Activated naive CD8-positive, alpha-beta T cell treated with anti-CD3 and anti-CD28 coated beads, Interleukin-2, amount 50 U/mL, for 16 hours (primary cell): ENCODE results near the gene PEAR1.
A peak's percentile ranks its signal among the peaks of the same experiment; 100 is the strongest.

Source experiments
- DNase-seq: peaks from one replicate; pipeline ENCODE4 v3.0.0-alpha.2; 2020; ENCODE audit warnings: low read depth, low spot score

Gene PEAR1

DNA sequence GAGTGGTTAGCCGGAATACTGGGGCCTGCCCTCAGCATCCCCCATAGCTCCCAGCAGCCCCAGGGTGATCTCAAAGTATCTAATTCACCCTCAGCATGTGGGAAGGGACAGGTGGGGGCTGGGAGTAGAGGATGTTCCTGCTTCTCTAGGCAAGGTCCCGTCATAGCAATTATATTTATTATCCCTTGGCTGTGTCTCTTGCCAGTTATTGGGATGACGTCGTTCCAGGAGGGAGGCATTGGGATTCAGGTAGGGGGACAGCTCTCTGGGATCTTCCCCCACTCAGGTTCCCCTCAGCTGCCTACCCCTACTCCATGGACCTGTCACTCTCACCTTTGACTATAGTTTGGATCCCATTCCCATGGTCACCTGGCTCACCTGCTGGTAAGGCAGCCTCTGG is 11.9 kb upstream of the PEAR1 start:
- no peak for DNase-seq

DNA sequence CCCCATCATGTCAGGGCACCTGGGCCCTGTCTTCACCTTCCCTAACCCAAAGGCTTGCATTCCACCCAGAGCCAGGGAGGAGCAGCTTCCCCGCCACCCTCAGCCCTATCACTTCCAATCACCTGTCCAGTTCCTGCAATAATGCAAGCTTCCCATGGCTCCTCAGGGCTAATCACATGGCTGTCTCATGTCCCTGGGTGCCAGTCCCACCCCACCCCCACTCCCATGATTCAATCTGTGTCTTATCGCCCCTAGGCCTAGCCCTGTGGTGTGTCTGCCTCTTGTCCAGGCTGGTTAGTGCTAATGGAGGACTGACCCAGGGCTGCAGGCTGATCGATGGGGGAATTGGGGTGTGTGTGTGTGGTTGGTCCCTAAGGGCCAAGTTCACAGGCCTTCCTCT is 11.0 kb upstream of the PEAR1 start:
- no peak for DNase-seq

DNA sequence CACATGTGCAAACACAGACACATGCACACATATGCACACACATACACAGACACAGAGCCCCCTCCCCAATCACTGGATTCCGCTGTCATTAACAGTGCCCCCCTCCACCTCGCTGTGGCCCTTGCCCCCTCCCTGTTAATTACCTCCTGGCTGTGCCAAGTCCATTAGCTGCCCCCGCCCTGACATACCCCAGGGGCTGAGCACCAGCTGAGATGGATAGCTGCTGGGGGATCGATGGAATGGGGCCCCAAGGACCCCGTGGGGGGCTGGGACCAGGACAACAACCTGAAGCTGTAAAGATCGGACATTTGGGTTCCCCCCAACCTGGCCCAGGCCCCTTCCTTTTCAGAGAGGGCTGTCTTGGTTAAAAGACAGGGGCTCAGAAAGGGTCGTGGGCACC is 9.6 kb upstream of the PEAR1 start:
- DNase-seq = no peak

DNA sequence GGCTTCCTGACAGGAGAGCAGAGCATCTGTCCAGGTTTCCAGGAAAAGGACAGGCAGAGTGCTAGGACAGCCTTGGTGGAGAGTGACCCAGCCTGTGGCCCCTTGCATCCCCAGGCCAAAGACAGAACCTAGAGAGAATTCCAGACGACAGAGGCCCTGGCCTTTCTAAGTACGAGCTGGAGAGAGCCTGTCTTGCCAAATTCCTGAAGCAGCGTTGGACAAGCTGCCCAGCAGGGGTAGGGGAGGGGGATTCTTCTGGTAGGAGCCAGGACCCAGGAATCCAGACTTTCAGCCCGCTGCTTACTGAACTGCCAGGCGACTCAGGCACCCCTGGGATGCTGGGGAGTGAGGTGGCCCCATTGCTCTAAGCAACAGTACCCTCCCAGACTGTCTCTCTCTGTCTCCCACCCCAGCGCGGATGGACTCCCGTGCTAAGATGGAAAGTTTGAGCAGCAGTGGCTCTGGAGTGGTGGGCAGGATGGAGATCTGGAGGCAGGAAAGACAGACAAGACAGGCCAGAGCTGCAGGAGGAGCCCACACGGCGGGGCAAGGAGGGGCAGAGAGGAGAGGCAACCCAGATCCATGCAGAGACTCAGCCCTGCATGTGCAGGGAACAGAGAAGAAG is 8.8 kb upstream of the PEAR1 start:
- no peak for DNase-seq

DNA sequence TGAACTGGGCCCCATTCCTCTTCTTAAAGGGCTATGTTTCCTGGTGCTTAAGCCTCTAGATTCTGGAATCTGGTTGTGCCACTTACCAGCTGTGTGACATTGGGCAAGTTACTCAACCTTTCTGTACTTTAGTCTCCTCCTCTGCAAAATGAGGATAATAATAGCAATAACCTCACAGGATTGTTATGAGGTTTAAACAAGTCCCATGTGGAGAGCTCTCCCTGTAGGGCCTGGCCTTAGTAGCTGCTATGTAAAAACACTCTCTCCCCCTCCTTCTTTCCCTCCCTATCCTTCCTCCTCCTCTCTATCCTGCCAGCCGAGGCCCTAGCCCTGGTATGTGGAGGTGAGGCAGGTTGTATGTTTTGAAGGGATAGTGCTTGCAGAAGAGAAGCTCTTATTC is 8.2 kb upstream of the PEAR1 start:
- DNase-seq = no peak

DNA sequence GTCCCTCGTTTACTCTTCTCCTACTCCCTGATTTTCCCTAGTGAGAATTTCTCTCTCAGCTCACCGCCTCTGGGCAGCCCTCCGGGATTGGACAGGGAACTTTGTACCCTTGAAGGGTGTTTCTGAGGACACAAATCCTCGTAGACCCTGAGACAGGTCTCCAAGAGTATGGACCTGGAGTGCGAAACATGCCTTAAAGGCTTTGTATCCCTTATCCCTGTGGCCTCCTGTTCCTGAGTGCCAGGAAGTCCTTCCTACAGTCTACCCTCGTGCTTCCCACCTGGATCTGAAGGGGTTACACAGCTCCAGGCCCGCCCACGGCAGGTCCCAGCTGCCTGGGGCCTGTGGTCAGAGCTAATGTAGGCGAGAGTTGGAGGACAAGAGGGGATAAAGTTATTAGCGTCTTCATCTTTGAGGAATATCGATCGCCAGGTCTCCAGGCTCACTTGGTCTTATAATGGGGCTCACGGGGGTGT is 7.6 kb upstream of the PEAR1 start:
- no peak for DNase-seq

DNA sequence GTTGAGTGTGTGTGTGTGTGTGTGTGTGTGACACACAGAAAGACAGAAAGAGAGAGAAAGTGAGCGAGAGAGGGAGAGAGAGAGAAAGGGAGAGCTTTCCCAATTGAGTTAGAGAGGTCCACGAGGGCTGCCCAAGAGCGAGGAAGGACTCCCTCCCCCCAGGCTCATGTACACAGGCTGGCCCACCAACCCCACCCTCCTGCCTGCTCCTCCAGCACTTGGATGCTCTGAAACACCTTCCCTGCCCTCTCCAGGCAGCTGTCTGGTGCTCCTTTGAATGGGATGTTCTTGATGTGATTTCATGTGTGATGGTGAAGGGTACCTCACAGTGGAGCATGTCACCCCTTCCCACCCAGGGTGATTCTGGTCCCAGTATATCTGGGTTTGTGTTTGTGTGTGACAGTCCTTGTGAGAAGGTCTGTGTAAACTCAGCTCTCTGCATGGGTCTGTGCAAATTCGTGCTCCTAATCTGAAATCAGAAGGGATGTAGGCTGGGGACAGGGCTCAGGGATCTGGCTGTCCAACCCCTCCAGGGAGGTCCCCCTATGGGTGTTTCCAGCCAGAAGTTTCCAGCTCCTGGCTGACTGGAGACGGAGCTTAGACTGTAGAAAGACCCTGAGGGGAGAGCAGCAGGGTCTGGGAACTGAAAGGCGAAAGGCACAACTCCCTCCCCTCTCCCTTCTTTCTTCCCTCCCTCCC is 6.8 kb upstream of the PEAR1 start:
- no peak for DNase-seq

DNA sequence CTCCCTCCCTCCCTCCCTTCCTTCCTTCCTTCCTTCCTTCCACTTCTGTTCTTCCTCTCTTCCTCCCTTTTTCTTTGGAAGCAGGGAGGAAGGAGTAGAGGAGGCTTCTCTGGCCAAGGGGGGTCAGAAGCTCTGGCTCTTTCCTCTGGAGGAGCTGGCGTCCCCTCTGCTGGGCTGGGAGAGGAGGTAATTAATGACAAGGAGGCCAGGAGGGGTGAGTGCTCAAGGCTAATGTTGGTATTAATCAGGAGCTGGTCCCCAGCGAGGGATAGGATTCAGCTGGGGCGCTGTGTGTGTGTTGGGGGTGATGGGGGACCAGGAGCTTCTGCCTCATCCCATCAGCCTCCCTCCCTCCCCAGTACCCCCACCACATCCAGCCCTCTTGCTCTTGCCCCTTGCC is 6.2 kb upstream of the PEAR1 start:
- DNase-seq = no peak

DNA sequence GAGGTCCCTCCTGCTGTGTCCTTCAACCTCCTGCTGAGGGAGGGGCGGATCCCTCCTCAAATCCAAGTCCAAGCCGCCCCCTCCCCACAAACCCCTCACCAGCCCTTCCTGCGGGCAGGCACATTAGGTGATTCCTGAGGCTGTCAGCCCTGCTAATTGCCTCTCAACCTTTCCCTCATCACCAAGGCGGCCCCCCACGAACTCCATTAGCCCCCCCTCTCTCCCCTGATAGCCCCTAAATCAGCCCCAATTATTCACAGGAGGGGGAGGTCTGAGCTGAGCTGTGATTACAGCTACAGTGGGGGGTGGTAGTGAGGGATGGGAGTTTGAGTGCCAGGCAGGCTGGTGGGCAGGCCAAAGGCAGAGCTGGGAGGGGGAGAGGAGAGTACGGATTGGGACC is 5.8 kb upstream of the PEAR1 start:
- no peak for DNase-seq

DNA sequence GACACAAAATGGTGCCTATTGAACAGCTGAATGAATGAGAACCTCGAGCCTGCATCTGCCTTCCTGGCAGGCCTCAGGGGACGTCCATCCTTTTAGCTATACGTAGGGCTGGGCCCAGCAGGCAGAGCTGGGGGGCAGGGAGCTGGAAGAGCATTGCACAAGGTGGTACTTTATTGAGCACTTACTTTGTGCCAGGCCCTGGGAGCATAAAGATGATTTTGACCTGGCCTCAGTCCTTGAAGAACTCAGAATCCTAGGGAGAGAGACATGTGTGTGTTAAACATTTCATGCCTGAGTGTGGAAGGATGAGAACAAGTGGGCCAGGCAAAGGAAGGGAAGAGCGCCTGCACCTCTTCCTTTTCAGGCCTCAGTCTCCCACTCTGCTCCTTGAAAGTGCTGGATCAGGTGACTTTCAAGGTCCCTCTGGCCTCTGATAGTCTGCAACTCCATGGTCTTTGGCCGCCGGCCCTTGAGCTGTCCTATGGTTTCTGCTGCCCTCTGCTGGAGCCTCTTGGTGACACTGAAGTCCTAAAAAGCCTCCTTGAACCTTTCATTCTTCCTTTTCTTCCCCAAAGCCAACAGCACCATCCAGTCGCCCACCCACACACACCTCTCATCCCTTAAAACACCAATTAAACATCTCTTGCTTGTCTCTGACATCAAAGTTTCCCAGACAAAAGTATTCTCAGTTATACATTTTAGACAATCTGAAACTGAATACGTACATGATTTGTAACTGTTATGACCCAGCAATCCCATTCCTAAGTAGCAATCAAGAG is 3.5 kb upstream of the PEAR1 start:
- DNase-seq = no peak

DNA sequence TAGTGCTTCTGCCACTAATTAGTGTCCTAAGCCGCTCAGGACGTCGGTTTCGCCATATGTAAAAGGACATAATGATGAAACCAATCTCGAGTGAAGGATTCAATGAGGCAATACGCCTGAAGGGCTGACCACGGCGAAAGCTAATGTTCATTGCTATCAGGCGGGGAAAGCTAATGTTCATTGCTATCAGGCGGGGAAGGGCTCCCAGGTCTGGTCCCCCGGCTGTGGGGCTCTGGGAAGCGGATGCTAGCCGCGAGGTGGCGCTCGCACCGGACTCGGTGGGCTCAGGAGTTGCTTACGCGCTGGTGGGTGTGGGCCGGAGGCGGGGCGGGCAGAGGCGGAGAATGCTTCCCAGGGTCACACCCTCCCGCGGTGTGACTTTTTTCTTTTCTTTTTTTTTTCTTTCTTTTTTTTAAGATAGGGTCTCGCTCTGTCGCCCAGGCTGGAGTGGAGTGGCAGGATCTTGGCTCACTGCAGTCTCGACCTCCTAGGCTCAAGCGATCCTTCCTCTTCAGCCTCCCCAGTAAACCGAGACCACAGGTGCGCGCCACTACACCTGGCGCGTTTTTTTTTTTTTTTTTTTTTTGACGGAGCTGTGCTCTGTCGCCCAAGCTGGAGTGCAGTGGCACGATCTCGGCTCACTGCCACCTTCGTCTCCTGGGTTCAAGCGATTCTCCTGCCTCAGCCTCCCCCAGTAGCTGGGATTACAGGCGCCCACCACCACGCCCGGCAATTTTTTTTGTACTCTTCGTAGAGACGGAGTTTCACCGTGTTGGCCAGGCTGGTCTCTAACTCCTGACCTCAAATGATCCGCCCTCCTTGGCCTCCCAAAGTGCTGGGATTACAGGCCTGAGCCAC is 1.1 kb upstream of the PEAR1 start:
- DNase-seq = peak; percentile 78

DNA sequence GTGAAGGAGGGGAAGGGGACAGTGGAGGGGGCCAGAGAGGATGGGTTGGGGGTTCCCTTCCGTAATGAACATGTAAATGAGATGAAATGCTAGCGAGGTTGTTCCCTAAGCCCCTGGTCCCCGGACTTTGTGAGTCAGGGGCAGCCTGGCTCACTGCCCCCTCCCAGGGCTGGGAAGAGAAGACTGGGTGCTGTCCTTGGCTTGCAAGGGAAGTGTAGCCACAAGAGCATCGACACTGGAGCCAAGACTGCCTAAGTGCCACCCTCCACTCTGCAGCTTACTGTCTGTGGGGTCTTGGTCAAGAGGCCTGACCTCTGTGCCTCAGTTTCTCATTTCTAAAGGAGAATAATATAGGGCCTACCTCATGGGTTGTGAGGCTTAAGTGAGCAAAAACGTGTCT is 483 bp downstream of the PEAR1 start:
- DNase-seq = no peak

DNA sequence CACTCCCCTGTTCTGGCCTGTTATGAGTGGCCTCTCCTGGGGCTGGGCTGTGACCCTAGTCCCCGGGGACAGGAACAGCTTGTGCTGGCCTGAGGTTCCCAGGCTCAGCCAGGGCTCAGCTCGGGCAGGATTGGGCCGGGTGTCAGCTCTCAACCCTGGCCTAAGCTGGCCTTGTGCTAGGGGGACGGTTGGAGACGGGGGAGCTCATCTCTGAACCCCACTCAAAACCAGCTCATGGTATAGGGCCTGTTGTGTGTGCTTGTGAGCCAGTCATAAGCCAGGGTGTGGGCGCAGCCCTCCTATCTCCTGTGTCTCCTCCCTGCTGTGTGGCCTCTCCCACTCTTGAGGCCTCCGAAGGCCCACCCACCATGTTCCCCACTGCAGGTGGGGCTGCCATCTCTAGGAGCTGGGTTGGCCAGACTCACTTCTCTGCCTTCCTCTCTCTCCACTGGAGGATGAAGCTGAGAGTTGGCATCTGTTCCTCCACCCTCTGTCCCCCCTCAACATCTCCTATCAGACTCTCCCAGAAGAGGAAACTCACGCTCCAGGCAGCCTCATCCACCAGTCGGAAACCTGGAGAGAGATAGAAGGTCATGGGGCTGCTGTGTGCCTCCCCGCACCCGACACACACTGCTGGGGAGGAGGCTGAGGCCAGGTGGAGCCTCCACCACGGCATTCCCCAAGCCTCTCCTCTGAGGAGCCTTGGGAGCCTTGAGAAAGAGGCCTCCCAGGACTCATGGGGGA is 1.4 kb downstream of the PEAR1 start:
- DNase-seq = no peak

DNA sequence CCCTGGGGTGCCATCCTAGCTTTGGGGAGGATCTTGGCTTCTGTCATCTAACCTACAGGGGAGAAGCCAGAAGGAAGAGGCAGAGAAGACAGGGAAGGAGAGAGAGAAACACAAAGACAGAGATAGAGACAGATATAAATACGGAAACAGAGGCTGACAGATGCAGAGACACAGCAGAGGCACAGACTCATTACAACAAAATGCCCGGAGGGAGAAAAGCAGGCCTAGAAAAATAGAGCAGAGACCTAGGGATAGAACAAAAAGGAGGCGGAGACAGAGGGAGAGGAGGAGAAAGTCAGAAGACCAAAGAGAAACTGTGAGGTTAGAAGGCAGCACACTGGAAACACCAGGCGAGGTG is 1.9 kb downstream of the PEAR1 start:
- no peak for DNase-seq

DNA sequence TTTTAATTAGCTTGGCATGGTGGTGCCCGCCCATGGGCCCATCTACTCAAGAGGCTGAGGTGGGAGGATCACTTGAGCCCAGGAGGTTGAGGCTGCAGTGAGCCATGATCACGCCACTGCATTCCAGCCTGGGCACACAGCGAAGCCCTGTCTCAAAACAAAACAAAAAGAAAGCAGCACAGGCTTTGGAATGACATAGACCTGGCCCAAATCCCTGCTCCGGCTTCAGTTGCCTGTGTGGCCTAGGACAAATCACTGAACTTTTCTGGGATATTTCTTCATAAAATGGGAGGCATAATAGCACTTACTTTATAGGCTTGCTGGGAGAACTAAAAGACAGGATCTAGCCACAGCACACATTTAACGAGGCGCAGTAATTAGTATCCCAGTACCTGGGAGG is 2.4 kb downstream of the PEAR1 start:
- no peak for DNase-seq

DNA sequence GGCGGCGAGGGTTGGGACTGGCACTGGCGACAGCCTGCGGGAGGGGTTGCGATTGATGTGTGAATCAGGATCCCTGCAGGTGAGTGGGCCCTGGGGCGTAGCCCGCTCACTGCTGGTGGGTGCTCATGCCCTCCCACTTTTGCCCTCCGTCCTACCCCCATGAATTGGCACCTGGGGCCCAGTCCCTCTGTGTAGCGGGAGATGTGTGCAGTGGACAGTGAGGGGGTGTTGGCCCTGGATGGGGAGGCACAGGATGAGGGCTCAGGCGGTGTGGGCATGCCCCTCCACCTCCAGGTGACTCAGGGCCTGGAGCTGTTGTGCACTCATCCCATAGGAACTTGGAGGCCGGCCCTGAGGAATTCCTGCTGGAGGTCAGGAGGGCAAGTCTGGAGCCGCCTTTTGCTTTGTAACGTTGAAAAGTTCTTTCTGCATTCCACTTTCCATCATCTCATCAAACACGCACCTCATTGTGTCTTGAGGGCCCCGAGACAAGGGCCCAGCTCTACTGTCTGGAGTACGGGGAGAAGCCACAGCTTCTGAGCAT is 3.0 kb downstream of the PEAR1 start:
- DNase-seq = no peak

DNA sequence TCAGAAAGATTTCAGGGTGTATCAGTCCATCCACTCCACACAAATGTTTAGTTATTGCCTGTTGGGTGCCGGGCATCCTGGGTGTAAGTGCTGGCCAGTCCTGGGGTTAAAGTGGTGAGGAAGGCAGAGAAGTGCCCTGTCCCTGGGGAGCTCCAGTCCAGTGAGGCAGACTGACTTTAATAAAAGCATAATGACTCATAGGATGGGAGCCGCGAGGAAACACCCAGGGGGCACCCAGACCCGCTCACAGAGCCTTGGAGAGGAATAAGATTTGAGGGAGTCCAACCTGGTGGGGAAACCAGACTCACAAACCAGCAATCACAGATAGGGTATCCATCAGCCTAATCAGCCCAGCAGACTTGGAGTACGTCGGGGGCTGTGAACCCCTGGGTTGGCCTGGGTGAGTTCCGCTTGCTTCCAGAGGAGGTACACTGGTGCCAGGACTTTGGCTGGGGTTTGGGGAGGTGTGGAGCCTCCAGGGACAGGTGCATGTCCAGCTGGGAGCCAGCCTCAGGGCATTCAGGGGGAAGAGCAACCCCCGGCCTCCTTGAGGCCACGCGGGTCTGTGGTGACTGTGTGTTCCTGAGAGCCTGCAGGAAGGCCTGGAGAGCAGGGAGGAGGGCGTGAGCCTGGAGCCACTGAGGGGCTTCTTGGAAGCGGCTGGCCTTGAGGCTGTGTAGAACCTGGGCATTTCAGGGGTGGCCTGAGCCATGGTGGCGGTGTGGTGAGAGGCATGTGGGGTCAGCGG is 3.7 kb downstream of the PEAR1 start:
- no peak for DNase-seq

DNA sequence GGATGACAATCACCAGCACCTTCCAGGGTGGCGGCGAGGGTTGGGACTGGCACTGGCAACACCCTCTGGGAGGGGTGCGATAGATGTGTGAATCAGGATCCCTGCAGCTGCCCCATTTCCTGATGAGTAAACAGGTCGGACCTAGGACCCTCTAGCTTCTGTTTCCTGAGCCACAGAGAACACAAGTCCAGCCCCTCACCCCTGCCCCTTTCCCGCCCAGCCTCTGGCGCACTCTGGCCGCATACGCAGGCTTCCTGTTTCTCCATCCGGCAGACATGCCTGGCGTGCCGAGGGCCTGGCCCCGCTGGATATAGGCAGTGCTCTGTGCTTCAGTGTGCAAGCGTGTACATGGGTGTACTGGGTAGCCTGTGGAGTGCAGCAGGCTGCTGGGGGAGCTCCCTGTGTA is 4.6 kb downstream of the PEAR1 start:
- no peak for DNase-seq

DNA sequence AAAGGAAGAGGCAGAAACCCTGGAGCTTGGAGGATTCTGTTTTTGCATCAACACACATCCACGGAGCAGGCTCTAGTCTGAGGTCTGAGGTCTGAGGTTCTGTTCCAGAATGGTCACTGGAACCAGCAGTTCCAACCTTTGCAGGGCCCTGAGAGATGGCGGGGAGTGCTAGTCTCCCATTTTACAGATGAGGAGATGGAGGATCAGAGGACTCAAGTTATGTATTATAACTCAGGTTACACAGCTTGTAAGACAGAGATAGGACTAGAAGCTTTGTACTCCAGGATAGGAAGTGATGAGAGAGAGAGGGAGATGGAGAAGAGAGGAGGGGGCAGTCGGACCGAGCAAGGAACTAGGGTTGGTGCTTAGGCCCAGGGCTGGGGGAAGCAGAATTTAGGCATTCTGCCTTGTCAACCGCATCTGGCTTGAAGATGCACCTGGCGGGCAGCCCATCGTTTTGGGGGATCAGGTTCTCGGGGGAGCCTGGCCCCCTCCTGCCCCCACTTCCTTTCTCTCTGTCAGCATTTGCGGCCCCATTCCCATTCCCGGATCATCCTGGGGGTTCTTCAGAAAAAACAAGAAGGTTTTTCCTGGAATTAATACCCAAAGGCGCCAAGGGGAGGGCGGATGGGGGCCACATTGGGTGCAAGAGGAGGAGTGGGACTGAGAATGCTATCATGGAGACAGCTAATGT is 5.6 kb downstream of the PEAR1 start:
- no peak for DNase-seq
